ENCODE measurements around the gene DMRT1.

- TF ChIP-seq EZH2 (IDR thresholded peaks at IDR 0.05; ENCODE audit: insufficient read depth, low read length) (no peak), CTCF (IDR thresholded peaks at IDR 0.05; ENCODE audit: insufficient read depth, low read depth, low read length) (no peak)
Measured at GRCh38 chr9:959105-959504, 117.6 kb downstream of the DMRT1 start.
